Stimulated activated CD8-positive, alpha-beta memory T cell treated with anti-CD3 and anti-CD28 coated beads, Interleukin-15, amount 100 ng/mL, for 24 hours (primary cell): ENCODE measurements around the gene MRPL9.

Source experiments
- DNase-seq: peaks from one replicate; pipeline ENCODE4 v3.0.0-alpha.2; 2020; ENCODE audit warnings: low read depth

MRPL9 gene

DNA sequence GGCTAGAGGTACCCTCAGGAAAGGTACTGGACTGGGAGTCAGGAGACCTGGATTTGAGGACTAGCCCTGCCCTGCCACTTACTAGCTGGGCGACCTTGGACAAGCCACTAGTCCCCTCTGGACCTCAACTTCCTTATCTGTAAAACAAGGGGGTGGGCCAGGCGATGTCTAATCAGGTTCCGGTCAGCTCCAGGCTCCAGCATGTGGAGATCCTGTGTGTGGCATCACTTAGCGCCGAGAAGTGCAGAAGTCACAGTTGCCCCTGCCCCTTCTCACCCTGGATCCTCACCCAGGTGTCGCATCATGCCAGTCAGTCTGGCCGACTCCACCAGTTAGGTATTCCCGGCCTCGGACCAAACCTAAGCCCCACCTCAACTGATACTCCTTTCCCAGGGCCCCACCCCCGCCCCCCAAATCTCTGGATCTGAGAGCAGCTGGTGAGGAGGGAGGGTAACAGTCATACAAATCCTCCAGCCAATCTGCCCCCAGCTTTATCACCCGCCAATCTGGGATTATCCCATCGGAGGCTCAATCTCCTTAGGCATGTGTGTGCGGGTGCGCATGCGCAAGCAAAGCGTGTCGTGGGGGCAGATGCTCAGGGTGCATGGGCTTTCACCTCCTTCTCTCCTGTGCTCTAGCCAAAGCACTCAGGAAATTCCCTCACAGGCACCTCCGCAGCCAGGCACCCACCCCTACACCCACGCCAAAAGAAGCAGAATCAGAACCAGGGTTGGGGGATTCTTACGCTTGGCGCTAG lies 52.1 kb downstream of the MRPL9 start:
- no peak for DNase-seq

DNA sequence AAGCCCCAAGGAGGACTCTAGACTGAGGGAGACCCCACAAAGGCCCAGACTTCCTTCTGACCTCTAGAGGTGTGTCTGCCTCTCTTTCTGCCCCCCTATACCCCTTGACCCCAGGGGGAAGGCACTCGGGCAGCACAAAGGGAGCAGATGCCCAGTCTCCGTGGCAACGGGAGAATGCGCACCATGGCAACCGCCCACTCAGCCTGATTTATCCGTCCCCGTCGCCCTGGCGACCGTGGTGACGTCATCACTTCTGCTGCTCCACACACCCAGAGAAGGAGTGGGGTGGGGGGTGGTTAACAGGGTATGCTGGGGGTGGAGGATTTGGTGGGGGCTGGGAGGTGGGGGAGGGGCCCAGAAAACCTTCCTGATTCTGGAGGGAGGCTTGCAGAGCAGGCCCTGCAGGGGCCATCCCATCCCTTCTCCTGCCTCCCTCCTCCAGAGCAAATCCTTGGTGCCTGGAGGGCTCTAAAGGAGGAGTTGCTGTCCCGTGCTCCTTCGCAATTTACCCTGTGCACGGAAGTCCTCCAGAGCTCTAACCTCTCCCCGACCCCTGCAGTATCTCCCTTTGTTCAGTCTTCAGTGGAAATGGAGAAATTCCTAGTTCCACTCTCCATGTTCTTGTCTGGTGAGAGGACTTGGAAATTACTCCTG lies 53.0 kb downstream of the MRPL9 start:
- no peak for DNase-seq
